Neural cell (in vitro differentiated cells): ENCODE results near the gene ERMARD. TPM values are rescaled to one million over a fixed set of nuclear protein-coding genes. Genes with fewer than 3 reads are reported as not detected.

Experiments used
- H2AFZ ChIP-seq: fragments of 200-600, 300-800 bp; sonication (generic), shearing (Covaris generic); 2 replicates; pipeline ENCODE4 v1.6.0; 2014; ENCODE audit warnings: low read depth, mild to moderate bottlenecking, antibody characterized with exemption, low read length, moderate library complexity
- H3F3A ChIP-seq: fragments of 200-600 bp; shearing (Covaris generic); 2 replicates; pipeline ENCODE4 v1.6.1; 2016; ENCODE audit warnings: mild to moderate bottlenecking, moderate library complexity, mixed read lengths, antibody characterized with exemption, low read length; ENCODE audit not compliant: insufficient read depth, poor library complexity, severe bottlenecking
- H3K27ac ChIP-seq: fragments of 200-600, 300-800 bp; sonication (generic), shearing (Covaris generic); 2 replicates; pipeline ENCODE4 v1.5.1; 2014; ENCODE audit warnings: mild to moderate bottlenecking, low read length, moderate library complexity
- H3K27me3 ChIP-seq: fragments of 300-800, 200-600 bp; sonication (generic), shearing (Covaris generic); 2 replicates; pipeline ENCODE4 v1.6.0; 2014; ENCODE audit warnings: mild to moderate bottlenecking, low read depth, low read length, moderate library complexity; ENCODE audit not compliant: insufficient read depth
- H3K36me3 ChIP-seq: fragments of 300-800, 200-600 bp; sonication (generic), shearing (Covaris generic); 2 replicates; pipeline ENCODE4 v1.5.1; 2014; ENCODE audit warnings: mild to moderate bottlenecking, antibody characterized with exemption, low read length, moderate library complexity; ENCODE audit not compliant: insufficient read depth
- H3K4me2 ChIP-seq: fragments of 300-800, 200-600 bp; sonication (generic), shearing (Covaris generic); 2 replicates; pipeline ENCODE4 v1.6.0; 2014; ENCODE audit warnings: mild to moderate bottlenecking, low read length
- H3K4me3 ChIP-seq: fragments of 300-800, 200-600 bp; sonication (generic), shearing (Covaris generic); 2 replicates; pipeline ENCODE4 v1.5.1; 2014; ENCODE audit warnings: mild to moderate bottlenecking, low read length, moderate library complexity
- H3K79me2 ChIP-seq: fragments of 200-600 bp; shearing (Covaris generic); replicated peaks from 2 replicates; pipeline ENCODE4 v1.6.0; 2014; ENCODE audit warnings: mild to moderate bottlenecking, low read length, moderate library complexity; ENCODE audit not compliant: insufficient read depth
- H3K9ac ChIP-seq: fragments of 300-800, 200-600 bp; sonication (generic), shearing (Covaris generic); 2 replicates; pipeline ENCODE4 v1.6.1; 2016; ENCODE audit warnings: mild to moderate bottlenecking, low read length, mixed read lengths
- H3K9me2 ChIP-seq: fragments of 200-600 bp; shearing (Covaris generic); 2 replicates; pipeline ENCODE4 v1.6.1; 2016; ENCODE audit warnings: mild to moderate bottlenecking, low read length, mixed read lengths; ENCODE audit not compliant: insufficient read depth
- H3K9me3 ChIP-seq: fragments of 200-600, 300-800 bp; sonication (generic), shearing (Covaris generic); 2 replicates; pipeline ENCODE4 v1.6.1; 2016; ENCODE audit warnings: mild to moderate bottlenecking, mixed run types, low read length, moderate library complexity, mixed read lengths
- H4K20me1 ChIP-seq: fragments of 200-600 bp; shearing (Covaris generic); 2 replicates; pipeline ENCODE4 v1.6.1; 2016; ENCODE audit warnings: mild to moderate bottlenecking, mixed run types; ENCODE audit not compliant: insufficient read depth
- CTCF ChIP-seq: fragments of 450-650 bp; IDR thresholded peaks from 2 replicates; pipeline ENCODE4 v1.5.1; 2014; ENCODE audit warnings: antibody characterized with exemption, mild to moderate bottlenecking, moderate library complexity; ENCODE audit not compliant: poor library complexity, severe bottlenecking
- EP300 ChIP-seq: fragments of 450-650 bp; conservative IDR thresholded peaks from 2 replicates; pipeline ENCODE4 v1.6.1; 2014; ENCODE audit warnings: antibody characterized with exemption, mild to moderate bottlenecking, moderate library complexity; ENCODE audit not compliant: poor library complexity, severe bottlenecking
- EZH2 ChIP-seq: fragments of 200-600, 300-800 bp; shearing (Covaris generic), sonication (generic); IDR thresholded peaks from 2 replicates; pipeline ENCODE4 v1.6.1; 2014; ENCODE audit warnings: antibody characterized with exemption, low read length, borderline replicate concordance, mild to moderate bottlenecking; ENCODE audit not compliant: insufficient read depth, poor library complexity, severe bottlenecking
- MXI1 ChIP-seq: fragments of 450-650 bp; conservative IDR thresholded peaks from 2 replicates; pipeline ENCODE4 v1.6.1; 2014; ENCODE audit warnings: antibody characterized with exemption, mild to moderate bottlenecking; ENCODE audit not compliant: poor library complexity, severe bottlenecking
- POLR2AphosphoS5 ChIP-seq: IDR thresholded peaks from 2 replicates; pipeline ENCODE4 v1.6.1; 2012
- RAD21 ChIP-seq: fragments of 450-650 bp; conservative IDR thresholded peaks from 2 replicates; pipeline ENCODE4 v1.6.1; 2014; ENCODE audit warnings: antibody characterized with exemption, mild to moderate bottlenecking, moderate library complexity
- REST ChIP-seq: IDR thresholded peaks from 2 replicates; pipeline ENCODE4 v1.6.1; 2012; ENCODE audit warnings: borderline replicate concordance
- SMC3 ChIP-seq: fragments of 450-650 bp; conservative IDR thresholded peaks from 2 replicates; pipeline ENCODE4 v1.6.1; 2014; ENCODE audit warnings: antibody characterized with exemption, mild to moderate bottlenecking, moderate library complexity; ENCODE audit not compliant: poor library complexity
- TAF1 ChIP-seq: IDR thresholded peaks from 2 replicates; pipeline ENCODE4 v1.6.1; 2012; ENCODE audit warnings: low read depth
- polyA plus RNA-seq: library from polyadenylated mRNA; depleted of rRNA; stranded (reverse); fragments of >200 nt; gene quantifications from 2 replicates; pipeline ENCODE4 v1.2.3, GENCODE V29; 2014

Gene ERMARD
- polyA plus RNA-seq, 1 donor from 2014 or later, result 51.2 TPM

DNA sequence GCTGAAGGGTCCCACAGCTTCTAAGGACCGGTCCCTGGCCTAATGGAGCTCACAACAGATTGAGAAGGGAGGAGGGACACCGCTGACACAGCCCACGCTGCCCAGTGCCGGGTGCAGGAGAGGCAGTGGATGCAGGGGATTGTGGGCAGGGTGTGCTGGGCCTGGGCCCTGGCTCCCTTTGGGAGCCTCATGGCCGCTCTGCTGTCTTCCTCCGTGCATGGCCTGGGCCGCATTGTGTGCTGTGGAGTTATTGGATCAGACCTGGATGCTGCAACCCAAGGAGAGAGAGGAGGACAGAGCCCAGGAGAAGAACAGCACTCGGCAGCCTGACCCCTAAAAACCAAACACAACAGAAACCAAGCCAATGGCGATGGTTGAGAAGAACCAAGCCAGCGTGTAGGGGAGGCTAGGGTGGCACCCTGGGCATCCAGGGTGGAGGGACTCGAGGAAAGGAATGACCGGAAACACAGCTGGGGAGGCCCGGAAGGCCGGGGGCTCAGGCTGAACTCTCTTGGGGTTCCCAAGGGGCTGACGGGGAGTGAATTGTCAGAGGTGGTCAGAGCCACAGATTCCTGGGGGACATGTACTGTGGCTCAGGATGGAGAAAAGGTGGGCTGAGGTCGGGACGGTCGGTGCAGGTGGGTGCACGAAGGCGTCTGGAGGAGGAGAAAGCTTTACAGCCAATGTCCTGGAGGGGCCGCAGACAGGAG is 41.0 kb downstream of the ERMARD start:
- Histone ChIP-seq H4K20me1 (no peaks in the 10 kb centered on the region), H3F3A (no peaks in the 10 kb centered on the region), H3K27ac (no peak overlapping the region), H3K79me2 (no peaks in the 10 kb centered on the region), H3K4me2 (no peak overlapping the region), H3K9ac (no peak overlapping the region), H2AFZ (no peak overlapping the region), H3K9me2 (no peaks in the 10 kb centered on the region), H3K9me3 (no peaks in the 10 kb centered on the region), H3K27me3 (no peaks in the 10 kb centered on the region), H3K4me3 (no peak overlapping the region), H3K36me3 (no peaks in the 10 kb centered on the region)
- TF ChIP-seq REST (no peak), CTCF (no peak), RAD21 (no peak), MXI1 (no peak), EZH2 (no peak), SMC3 (no peak), EP300 (no peak)

DNA sequence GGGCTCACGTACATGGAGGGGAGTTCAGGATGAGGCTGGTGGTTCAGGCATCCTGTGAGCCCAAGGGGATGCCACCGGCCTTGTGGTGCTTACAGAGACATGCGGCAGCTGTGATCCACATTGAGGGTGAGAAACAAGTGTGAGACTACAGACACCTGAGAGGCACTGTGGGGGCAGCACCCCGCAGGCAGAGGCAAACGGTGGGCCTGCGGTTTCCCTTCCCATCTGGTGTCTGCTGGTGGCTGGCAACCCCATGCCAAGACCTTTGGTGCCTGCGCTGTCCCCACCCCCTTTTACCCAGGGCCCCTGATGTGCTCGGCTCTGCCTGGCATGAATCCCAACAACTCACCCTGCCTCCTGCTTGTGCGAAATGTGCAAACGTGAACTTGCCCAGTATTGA is 42.0 kb downstream of the ERMARD start:
- no peak overlapping the region for H3K4me3 ChIP-seq
- H3K4me2 ChIP-seq, result no peak overlapping the region
- TF ChIP-seq POLR2AphosphoS5 (no peak), EP300 (no peak), SMC3 (no peak), CTCF (no peak), MXI1 (no peak), TAF1 (no peak), RAD21 (no peak)
- no peaks in the 10 kb centered on the region for H3K9me3 ChIP-seq
- no peak overlapping the region for H3K27ac ChIP-seq
- no peak overlapping the region for H2AFZ ChIP-seq
- H3K36me3 ChIP-seq, result no peaks in the 10 kb centered on the region
- no peaks in the 10 kb centered on the region for H4K20me1 ChIP-seq
- no peaks in the 10 kb centered on the region for H3K9me2 ChIP-seq
- H3F3A ChIP-seq, result no peaks in the 10 kb centered on the region
- no peak overlapping the region for H3K9ac ChIP-seq
- H3K79me2 ChIP-seq, result no peaks in the 10 kb centered on the region
- no peaks in the 10 kb centered on the region for H3K27me3 ChIP-seq
